ENCODE measurements around the gene EDAR.
A peak's percentile ranks its signal among the peaks of the same experiment; 100 is the strongest.

Gene EDAR

DNA sequence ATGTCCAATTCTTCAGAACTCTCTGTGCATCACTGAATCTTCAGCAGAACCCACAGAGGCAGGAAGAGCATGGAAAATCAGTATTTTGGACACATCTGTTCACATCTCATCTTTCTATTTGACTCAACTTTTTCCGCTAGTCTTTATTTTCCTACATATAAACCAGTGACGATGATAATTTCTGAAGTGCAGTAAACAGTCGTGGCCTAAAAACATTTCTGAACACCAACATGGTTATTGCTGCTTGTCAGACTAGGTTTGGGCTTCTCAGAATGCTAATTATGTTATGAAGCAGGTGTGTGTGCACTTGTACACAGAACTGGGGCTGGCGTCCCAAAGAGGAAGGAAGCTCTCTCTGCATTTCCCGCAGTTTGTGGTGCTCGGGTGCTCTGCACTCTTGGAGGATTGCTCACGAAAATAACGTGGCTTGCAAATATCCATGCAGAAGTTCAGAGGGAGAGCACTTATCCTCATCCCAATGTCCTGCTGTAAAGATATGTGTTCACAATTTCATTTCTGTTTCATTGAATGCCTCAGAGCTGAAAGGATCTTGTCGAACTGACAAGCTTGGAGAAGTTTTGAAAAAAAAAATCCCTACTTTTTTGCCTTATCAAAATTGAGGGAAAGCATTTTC lies 50.8 kb downstream of the EDAR start:
- DNase-seq, result no peak

GRCh38 chr2:108937367-108938017 lies 51.5 kb downstream of the EDAR start:
- DNase-seq, result no peak

- DNase-seq, result no peak
Observed at GRCh38 chr2:108936866-108937265, 52.2 kb downstream of the EDAR start.

DNA sequence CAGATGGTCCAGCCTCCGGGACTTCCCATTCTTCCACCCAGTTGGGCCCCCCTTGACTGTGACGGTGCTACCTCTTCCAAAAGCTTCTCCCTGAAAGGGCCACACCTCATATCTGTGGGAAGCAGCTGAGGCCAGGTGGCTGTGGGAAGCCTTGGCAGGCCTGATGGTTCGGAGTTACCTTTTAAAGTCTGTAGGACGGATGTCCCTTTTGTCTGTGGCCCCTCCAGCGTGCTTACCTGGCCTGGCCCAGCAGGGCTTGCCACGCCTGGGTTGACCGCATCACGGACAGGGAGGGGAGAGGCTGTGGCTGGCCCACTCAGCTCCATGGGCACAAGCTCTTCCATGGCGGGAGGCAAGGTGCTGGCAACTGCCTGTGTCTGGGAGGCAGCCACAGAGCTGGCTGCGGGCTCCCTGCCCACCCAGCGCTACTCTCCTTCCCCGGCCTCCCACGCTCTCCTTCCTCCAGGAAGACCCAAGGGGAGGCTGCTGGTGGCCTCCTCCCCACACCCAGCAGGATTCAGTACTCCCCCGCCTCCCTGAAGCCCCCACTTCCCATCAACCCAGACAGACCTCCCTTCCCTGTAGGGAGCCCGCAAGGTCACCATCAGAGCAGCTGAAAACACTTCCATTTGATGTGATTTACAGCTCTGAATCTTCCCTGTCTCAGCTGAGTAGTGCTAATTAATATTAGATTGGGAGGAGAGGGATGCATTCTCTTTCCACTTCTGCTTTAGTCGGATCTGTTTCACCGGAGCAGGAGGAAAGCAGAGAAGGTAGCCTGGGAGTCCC lies 52.8 kb downstream of the EDAR start:
- DNase-seq, result no peak

- no peak for DNase-seq
Observed at GRCh38 chr2:108935271-108935741, 53.7 kb downstream of the EDAR start.

DNA sequence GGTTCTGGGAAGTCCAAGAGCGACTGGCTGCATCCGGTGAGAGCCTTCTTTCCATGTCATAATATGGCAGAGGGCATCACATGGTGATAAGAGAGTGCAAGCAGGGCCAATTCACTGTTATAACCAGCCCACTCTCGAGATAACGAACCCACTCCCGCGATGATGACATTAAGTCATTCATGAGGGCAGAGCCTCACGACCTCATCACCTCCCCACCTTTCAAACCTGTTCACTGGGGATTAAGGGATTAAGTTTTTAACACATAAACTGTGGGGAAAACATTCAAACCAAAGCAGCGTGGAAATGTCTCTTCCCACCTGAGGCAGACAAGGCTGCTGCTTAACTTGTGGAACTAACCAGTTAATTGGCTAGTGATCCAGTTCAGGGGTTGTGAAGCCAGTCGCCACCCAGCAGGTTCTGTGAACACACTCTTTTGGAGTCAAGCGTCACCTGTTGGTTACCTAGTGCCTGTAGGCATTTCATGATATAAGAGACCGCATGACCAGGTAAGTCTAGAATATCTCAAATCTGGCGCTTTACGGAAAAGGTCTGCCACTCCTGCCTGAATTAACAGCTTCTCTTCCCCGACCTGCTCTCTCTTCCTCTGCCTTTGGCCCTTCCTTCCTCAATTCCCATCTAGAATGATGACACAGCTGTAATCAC lies 54.3 kb downstream of the EDAR start:
- no peak for DNase-seq

- no peak for DNase-seq
Observed at GRCh38 chr2:108934151-108934550, 54.9 kb downstream of the EDAR start.

- no peak for DNase-seq
Observed at GRCh38 chr2:108933691-108934117, 55.3 kb downstream of the EDAR start.

DNA sequence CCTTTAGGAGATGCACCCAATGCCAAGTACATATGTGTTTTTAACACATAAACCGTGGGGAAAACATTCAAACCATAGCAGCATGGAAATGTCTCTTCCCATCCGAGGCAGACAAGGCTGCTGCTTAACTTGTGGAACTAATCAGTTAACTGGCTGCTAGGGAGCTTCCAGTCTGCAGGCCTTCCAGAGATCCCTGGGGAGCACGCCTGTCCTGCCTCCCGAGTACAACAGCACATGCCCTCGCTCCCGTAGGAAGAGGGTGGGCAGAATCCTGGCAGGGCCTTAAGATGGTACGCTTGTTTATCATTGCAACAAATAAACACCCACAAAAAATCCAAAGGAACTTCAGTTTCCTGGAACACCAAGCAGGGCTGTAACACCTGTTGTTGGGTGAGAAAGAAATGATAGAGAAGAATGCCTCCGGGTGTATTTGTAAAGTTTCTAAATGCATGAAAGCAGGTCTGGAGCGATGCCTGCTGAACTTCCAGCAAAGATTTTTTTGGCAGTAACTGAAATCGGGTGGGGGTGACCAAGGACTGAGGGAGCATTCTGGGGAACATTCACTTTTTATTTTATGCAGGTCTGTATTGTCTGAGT lies 56.2 kb downstream of the EDAR start:
- DNase-seq, result no peak

DNA sequence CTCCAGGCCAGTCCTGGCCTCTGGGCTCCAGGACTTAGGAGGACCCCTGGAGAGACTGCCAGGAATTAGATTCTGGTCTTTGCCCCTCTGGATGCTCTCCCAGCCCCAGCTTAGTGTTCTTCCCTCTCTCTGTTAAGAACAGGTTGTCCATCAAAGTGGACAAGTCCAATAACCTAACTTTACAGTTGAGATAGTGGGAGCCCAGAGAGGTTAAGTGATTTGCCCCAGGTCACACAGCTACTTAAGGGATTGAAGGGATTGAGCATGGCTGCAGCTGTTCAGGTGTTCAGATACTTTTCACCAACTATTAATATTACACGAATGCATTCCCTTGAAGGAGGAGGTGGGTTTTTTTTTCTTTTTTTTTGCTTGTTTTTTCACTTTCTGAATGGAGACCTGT lies 57.6 kb downstream of the EDAR start:
- no peak for DNase-seq

GRCh38 chr2:108929807-108930425 lies 59.1 kb downstream of the EDAR start:
- no peak for DNase-seq

- DNase-seq, result no peak
Observed at GRCh38 chr2:108928660-108929377, 60.2 kb downstream of the EDAR start.

DNA sequence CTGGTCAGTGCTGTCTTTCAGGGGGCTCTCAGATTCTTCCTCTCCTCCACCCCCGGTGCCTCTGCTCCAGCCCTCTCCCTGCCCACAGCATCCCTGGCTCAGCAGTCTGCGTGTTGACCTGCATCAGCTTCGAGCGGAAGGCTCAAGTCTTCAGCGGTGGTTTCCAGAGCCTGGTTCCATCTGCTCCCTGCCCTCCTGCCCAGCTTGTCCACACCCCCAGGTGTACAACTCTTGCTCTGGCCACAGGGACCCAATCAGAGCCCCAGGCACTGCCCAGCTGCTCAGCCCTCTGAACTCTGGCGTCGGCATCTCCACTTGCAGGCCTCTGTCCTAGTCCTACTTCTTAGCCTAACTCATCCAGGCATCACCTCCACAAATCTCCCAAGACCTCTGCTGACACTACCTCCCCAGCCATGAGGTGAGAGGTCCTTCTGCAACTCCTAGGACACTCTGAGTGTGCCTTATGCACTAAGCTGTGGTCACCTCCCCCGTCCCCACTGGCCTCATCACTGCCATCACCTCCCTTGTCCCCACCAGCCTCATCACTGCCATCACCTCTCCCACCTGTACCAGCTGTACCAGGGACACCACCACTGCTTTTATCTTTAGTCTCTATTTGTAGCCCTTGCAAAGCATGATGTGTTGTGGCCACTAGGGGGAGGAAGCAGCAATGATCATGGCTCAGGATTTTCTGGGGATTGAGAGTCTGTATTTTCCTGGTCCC lies 60.9 kb downstream of the EDAR start:
- peak; percentile 45 for DNase-seq

GRCh38 chr2:108927405-108927804 lies 61.6 kb downstream of the EDAR start:
- DNase-seq, result no peak

DNA sequence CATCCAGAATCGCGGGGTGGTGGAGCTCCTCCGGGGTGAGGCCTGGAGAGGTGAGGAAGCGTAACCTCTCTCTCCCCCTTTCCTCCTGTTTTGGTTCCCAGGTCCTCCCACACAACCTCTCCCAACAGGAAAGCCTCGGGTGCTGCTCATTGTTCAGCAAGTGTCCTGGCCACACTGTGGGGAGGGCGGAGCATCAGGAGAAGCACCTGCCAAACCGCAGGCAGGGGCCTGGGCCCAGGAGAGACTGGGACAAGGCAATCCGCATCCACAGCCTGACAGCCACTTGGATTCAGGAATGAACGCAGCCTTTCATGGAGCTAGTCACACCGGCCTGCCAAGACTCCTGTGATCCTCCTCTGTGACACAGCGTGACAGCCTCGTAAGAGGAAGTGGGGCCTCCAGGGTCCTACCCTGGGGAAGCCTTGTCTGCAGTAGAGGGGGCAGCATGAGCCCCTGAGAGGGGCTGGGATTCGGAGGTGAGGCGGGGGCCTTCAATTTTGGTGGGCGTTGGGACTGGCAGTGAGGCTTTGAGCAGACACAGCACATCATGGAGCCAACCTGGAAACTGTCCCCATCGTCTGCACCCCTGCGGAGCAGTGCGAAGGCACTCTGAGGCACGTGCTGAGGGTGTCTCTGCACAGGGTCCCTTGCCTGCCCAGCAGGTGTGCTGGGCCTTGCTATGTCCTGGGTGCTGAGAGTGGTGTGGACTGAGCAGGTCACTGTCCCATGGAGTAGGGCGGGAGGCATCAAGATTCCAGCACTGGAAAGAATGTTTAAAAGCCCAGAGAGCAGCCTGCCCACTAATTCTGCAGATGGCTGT lies 62.2 kb downstream of the EDAR start:
- no peak for DNase-seq

- DNase-seq, result peak; percentile 0
Observed at GRCh38 chr2:108925735-108926134, 63.3 kb downstream of the EDAR start.

- DNase-seq, result no peak
Observed at GRCh38 chr2:108925286-108925685, 63.7 kb downstream of the EDAR start.

DNA sequence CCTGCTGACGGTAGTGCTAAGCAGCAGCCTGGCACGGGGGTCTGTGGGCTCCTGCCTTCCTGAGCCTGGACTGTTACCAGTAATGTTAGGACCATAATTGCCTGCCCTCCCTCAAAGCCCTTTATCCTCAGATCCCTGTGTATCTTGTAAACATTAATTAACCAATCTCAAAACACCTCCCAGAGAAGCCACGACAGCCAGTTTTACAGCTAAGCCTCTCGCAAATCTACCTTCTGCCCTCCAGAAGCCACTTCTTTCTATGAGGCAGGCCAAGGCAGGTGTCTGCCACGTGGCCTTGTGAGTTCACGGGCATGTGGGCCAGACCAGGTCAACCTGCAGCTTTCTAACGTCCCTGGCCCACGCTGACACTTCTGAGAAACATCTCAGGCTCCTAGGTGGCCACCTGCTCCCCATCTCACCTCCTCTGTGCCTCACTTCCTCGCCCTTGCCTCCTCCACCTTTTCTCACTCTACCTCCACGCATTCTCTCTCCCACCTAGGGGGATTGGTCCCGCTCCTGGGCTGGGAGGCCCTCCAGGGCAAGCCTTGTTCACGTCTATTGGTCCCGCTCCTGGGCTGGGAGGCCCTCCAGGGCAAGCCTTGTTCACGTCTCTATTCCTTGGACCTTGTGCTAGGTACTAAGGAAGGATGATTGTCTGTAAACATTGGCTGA lies 64.3 kb downstream of the EDAR start:
- DNase-seq, result no peak

Data from right hindlimb (tissue), 1 donor.